NCI-H2196 treated with DMSO at 0.1 percent for 48 hours (cell line): ENCODE results near the gene SIK1.

Experiments
- DNase-seq: peaks from one replicate; lab custom pipeline; 2025; ENCODE audit not compliant: unreplicated experiment; lab: John Stamatoyannopoulos, UW

The SIK1 gene

DNA sequence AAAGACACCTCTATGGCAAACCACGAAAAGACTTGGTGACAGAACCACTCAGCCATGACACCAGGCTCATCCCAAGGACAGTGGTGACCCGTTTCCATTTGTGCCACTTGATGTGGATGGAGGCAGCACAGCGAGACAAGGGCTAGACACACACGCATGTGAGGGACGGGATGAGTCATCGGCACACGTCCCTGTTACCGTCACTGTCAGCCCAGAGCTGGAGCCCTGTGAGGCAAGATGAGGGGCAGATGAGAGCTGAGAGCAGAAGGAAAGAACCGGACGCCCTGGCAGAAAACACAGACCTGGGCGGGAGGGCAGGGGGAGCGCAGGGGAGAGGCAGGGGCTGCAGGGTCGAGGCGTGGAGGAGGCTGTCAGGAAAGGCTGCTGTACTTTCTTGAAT lies 57.8 kb downstream of the SIK1 start:
- DNase-seq = no peak

DNA sequence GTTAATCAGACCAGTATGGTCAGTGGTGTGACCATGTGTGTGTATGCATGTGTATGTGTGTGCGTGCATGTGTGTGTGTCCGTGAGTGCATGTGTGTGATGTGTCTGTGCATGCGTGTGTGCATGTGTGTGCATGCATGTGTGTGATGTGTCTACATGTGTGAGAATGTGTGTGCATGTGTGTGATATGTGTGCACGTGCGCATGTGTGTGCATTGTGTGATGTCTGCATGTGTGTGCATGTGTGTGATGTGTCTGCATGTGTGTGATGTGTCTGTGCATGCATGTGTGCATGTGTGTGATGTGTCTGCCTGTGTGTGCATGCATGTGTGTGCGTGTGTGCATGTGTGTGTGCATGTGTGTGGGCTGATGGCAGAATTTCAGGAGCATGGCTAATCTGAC lies 58.2 kb downstream of the SIK1 start:
- no peak for DNase-seq

DNA sequence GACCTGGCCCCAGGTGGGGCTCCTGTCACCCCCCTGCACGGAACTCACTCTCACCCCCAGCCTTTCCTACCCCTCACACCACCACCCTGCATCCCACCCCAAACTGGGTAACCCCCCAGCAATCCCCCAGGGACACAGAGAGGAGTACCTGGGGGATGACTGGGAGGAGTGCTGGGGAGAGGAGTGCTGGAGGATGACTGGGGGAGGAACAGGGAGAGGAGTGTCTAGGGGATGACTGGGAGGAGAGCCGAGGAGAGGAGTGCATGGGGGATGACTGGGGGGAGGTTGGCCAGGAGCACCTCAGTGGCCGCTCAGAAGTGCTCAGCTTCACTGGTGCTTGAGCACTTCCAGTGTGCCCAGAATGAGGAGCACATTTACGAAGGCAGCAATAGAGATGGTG lies 59.1 kb downstream of the SIK1 start:
- DNase-seq = no peak

DNA sequence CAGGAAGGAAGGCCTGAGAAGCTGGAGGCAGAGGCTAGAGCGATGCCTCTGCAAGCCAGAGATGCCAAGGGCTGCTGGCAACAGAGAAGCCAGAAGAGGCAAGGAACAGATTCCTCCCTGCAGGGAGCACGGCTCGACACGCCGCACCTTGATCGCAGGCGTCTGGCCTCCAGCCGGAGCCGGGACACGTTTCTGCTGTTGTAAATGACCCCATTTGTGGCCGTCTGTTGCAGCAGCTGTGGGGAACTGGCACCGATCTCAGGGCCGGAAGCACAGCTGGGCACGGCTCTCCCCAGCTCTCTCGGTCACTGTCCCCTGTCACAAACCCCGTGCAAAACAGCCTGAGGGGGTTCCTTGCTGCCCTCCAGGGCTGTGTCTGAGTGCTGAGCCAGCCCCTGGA lies 59.6 kb downstream of the SIK1 start:
- DNase-seq = no peak

DNA sequence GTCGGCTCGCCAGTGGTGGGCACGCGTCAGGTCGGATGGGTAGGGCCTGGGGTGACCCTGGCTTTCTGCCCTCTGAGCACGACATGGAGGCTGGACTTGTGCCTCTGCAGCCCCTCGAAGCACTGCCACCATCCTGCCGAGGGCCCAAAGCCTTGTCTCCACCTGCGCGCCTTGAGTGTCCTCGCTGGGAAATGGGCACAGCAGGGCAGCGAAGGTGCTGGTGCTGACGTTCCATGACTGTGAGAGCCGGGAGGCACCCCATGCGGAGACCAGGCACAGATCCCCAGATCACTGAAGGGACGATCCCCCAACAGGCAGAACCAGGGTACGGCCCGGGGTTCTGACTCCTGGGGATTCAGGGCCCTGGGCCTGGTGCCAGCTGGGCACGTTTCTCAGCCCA lies 60.3 kb downstream of the SIK1 start:
- DNase-seq = no peak

DNA sequence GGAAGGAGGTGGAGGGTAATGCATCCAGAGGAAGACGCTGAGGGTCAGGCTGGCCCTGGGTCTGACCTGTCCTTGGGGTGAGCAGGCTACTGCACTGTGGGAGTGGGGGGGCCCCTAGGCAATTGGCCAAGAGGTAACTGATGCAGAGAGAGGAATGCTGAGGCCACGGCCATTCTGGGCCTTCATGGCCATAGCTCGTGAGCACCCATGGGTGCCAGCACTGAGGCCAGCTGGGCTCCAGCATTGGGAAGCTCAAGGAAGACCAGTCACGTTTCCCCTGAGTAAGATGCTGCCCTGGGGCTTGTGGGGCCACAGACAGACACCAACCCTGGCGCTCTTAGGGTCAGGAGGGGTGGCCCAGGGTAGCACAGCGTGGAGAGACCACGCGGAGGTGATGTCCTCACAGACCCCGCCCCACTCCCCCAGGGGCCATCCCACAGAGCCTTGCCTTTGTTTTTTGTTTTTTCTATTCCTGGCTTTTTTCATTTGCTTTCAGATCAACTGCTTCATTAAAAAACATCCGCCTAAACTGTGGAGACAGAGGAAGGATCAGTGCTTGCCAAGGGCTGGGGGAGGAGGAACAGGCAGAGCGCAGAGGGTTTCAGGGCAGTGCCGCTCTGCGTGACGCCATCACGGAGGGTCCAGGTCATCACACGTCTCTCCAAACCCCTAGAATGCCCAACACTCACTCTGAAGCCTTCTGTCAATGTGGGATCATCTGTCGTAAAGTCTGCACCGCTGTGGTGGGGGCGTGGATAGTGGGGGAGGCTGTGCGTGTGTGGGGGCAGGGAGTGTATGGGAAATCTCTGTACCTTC lies 61.1 kb downstream of the SIK1 start:
- no peak for DNase-seq

DNA sequence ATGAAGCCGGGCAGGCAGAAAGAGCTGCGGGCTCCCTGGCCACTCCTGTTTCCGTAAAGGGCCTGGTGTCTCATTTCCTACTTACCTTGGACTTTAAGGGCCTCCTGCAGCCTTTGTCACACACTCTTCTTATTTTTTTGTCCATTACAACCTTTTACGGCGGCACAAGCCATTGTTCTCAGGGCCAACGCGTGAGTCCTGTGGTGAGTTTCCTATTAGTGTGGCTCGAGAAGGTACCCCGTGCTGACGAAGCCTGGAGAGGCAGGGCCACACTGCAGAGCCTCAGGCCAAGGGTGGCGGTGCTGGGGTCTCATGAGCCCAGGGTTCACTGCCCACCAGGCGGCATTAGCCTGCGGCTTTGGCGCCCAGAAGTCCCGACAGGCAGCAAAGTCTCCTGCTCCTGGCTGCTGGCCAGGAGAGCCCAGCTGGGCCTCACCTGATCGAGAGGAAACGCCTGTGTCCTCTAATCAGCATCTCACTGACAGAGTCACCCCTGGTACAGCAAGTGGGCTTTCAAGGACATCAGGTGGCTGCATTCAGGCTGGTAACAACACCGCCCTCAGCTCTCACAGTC lies 62.0 kb downstream of the SIK1 start:
- no peak for DNase-seq
